Trophoblast cell (in vitro differentiated cells and primary cell): Measurements from ENCODE around the gene CTNNA3.

ENCODE experiments used
- DNase-seq, 2 donors: peaks; one replicate each; pipeline ENCODE4 v3.0.0-alpha.2; 2016
- H2AFZ ChIP-seq: 2 replicates; pipeline ENCODE4 v1.6.1; 2013; ENCODE audit warnings: low read length, moderate library complexity, mild to moderate bottlenecking; ENCODE audit not compliant: insufficient read depth, poor library complexity
- H2AK5ac ChIP-seq: 2 replicates; pipeline ENCODE4 v1.6.1; 2013; ENCODE audit warnings: mild to moderate bottlenecking, low read length
- H2BK120ac ChIP-seq: 2 replicates; pipeline ENCODE4 v1.6.1; 2013; ENCODE audit warnings: low read length, mild to moderate bottlenecking, moderate library complexity; ENCODE audit not compliant: insufficient read depth, poor library complexity
- H2BK12ac ChIP-seq: 2 replicates; pipeline ENCODE4 v1.6.1; 2013; ENCODE audit warnings: mild to moderate bottlenecking, low read length, moderate library complexity
- H2BK5ac ChIP-seq: 2 replicates; pipeline ENCODE4 v1.6.1; 2013; ENCODE audit warnings: low read length, low read depth, moderate library complexity, mild to moderate bottlenecking; ENCODE audit not compliant: poor library complexity
- H3K14ac ChIP-seq: 2 replicates; pipeline ENCODE4 v1.6.1; 2013; ENCODE audit warnings: mild to moderate bottlenecking, low read length
- H3K18ac ChIP-seq: 2 replicates; pipeline ENCODE4 v1.6.1; 2013; ENCODE audit warnings: mild to moderate bottlenecking, low read length
- H3K23ac ChIP-seq: 2 replicates; pipeline ENCODE4 v1.6.1; 2013; ENCODE audit warnings: low read length
- H3K27ac ChIP-seq: 2 replicates; pipeline ENCODE4 v1.5.1; 2013; ENCODE audit warnings: low read depth, mild to moderate bottlenecking, inconsistent platforms, low read length, moderate library complexity
- H3K27me3 ChIP-seq: 2 replicates; pipeline ENCODE4 v1.6.1; 2013; ENCODE audit warnings: inconsistent platforms, mild to moderate bottlenecking, low read length, moderate library complexity; ENCODE audit not compliant: insufficient read depth
- H3K36me3 ChIP-seq, 2 experiments: 1 replicate in 1 of 2; 2 replicates in 1 of 2; pipeline ENCODE4 v1.6.1; 2013; ENCODE audit warnings: low read length in 2 of 2, mild to moderate bottlenecking in 2 of 2, moderate library complexity in 1 of 2; ENCODE audit not compliant: insufficient read depth in 2 of 2, control insufficient read depth in 1 of 2
- H3K4ac ChIP-seq: 2 replicates; pipeline ENCODE4 v1.6.1; 2013; ENCODE audit warnings: low read depth, mild to moderate bottlenecking, low read length, moderate library complexity
- H3K4me1 ChIP-seq, 2 experiments: 1 replicate in 1 of 2; 2 replicates in 1 of 2; pipeline ENCODE4 v1.6.1; 2013; ENCODE audit warnings: low read length in 2 of 2, mild to moderate bottlenecking in 2 of 2, moderate library complexity in 1 of 2; ENCODE audit not compliant: insufficient read depth in 2 of 2, control insufficient read depth in 1 of 2
- H3K4me2 ChIP-seq: 2 replicates; pipeline ENCODE4 v1.6.1; 2013; ENCODE audit warnings: inconsistent platforms, mild to moderate bottlenecking, low read length, moderate library complexity
- H3K4me3 ChIP-seq: 2 replicates; pipeline ENCODE4 v1.5.1; 2013; ENCODE audit warnings: mild to moderate bottlenecking, low read depth, low read length, inconsistent platforms
- H3K79me1 ChIP-seq: one replicate; pipeline ENCODE4 v1.6.1; 2013; ENCODE audit warnings: low read length
- H3K79me2 ChIP-seq: 2 replicates; pipeline ENCODE4 v1.6.1; 2013; ENCODE audit warnings: low read length, mild to moderate bottlenecking; ENCODE audit not compliant: control insufficient read depth, insufficient read depth, poor library complexity
- H3K9ac ChIP-seq: 2 replicates; pipeline ENCODE4 v1.6.1; 2013; ENCODE audit warnings: mild to moderate bottlenecking, low read length
- H3K9me3 ChIP-seq: 2 replicates; pipeline ENCODE4 v1.6.1; 2013; ENCODE audit warnings: low read depth, mild to moderate bottlenecking, control low read depth, inconsistent platforms, low read length; ENCODE audit not compliant: insufficient read depth
- H4K12ac ChIP-seq: 2 replicates; pipeline ENCODE4 v1.6.1; 2013; ENCODE audit warnings: low read depth, mild to moderate bottlenecking, low read length, moderate library complexity
- H4K8ac ChIP-seq: 2 replicates; pipeline ENCODE4 v1.6.1; 2013; ENCODE audit warnings: low read depth, mild to moderate bottlenecking, low read length, moderate library complexity
- H4K91ac ChIP-seq: one replicate; pipeline ENCODE4 v1.6.1; 2013; ENCODE audit warnings: low read depth, mild to moderate bottlenecking, low read length, moderate library complexity
- WGBS: extraction: QIAGEN DNeasy Blood & Tissue Kit; methylation state at CpG from one replicate; pipeline ENCODE4 v1.1.7; 2013; ENCODE audit warnings: missing lambda C conversion rate; ENCODE audit not compliant: insufficient read length, insufficient coverage; ENCODE audit errors: extremely low coverage; 5-methylcytosine and 5-hydroxymethylcytosine counted together

CTNNA3 gene

GRCh38 chr10:66680886-66681285 is 1015.1 kb downstream of the CTNNA3 start:
- H3K27me3 ChIP-seq: no peaks in the 10 kb centered on the region
- H3K9me3 ChIP-seq: no peaks in the 10 kb centered on the region
- peak; percentile 56 to 77 for DNase-seq
- no peak overlapping the region for H3K14ac ChIP-seq
- no peak overlapping the region for H3K18ac ChIP-seq
- no peak overlapping the region for H3K4ac ChIP-seq
- H3K79me2 ChIP-seq: no peaks in the 10 kb centered on the region
- H3K36me3 ChIP-seq: no peaks in the 10 kb centered on the region
- no peak overlapping the region for H4K12ac ChIP-seq
- no peak overlapping the region for H2BK12ac ChIP-seq
- H2AFZ ChIP-seq: no peak overlapping the region
- no peak overlapping the region for H4K8ac ChIP-seq
- no peak overlapping the region for H2BK5ac ChIP-seq
- no CpG with 5 or more reads among the region's 1 CpG for WGBS
- no peak overlapping the region for H3K23ac ChIP-seq
- no peak overlapping the region for H3K27ac ChIP-seq
- H3K4me1 ChIP-seq: no peaks in the 10 kb centered on the region
- no peak overlapping the region for H3K9ac ChIP-seq
- H3K4me2 ChIP-seq: no peak overlapping the region
- H2BK120ac ChIP-seq: no peak overlapping the region
- no peak overlapping the region for H2AK5ac ChIP-seq
- no peak overlapping the region for H3K4me3 ChIP-seq
- H3K79me1 ChIP-seq: no peaks in the 10 kb centered on the region
- H4K91ac ChIP-seq: no peak overlapping the region

GRCh38 chr10:66678521-66678920 is 1017.5 kb downstream of the CTNNA3 start:
- Histone ChIP-seq H3K4me2 (no peak overlapping the region), H2AFZ (no peak overlapping the region), H3K23ac (no peak overlapping the region), H4K12ac (no peak overlapping the region), H3K27ac (no peak overlapping the region), H3K18ac (no peak overlapping the region), H3K79me2 (no peaks in the 10 kb centered on the region), H2BK5ac (no peak overlapping the region), H3K36me3 (no peaks in the 10 kb centered on the region), H3K9ac (no peak overlapping the region), H2BK12ac (no peak overlapping the region), H3K4me1 (no peaks in the 10 kb centered on the region), H3K27me3 (no peaks in the 10 kb centered on the region), H3K4me3 (no peak overlapping the region), H3K79me1 (no peaks in the 10 kb centered on the region), H4K91ac (no peak overlapping the region), H3K14ac (no peak overlapping the region), H3K4ac (no peak overlapping the region), H2AK5ac (no peak overlapping the region), H2BK120ac (no peak overlapping the region), H3K9me3 (no peaks in the 10 kb centered on the region), H4K8ac (no peak overlapping the region)
- WGBS: no CpG with 5 or more reads among the region's 3 CpGs
- DNase-seq: no peak

DNA sequence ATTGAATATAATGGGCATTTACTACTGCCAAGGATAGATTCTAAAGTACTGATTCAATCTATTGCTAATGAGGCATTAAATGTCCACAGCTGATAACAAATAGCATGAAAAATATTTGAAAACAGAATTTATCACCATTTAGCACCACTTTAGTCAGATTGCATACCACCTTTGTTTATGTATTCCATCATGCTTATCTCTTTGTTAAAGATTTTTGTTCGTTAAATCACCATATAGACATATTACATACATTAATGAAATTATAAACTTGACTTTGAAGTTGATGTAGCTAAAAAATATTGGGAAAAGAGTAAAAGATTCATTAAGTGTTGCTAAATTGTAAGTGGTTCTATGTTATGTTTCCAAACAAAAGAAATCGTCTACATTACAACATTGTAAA is 1022.9 kb downstream of the CTNNA3 start:
- Histone ChIP-seq H2BK12ac (no peak overlapping the region), H3K23ac (no peak overlapping the region), H3K9ac (no peak overlapping the region), H3K4me1 (no peaks in the 10 kb centered on the region), H3K4me2 (no peak overlapping the region), H3K4me3 (no peak overlapping the region), H3K27ac (no peak overlapping the region), H4K12ac (no peak overlapping the region), H3K79me1 (no peaks in the 10 kb centered on the region), H2BK120ac (no peak overlapping the region), H3K27me3 (no peaks in the 10 kb centered on the region), H3K4ac (no peak overlapping the region), H2AK5ac (no peak overlapping the region), H3K36me3 (no peaks in the 10 kb centered on the region), H3K79me2 (no peaks in the 10 kb centered on the region), H3K14ac (no peak overlapping the region), H3K18ac (no peak overlapping the region), H4K8ac (no peak overlapping the region), H4K91ac (no peak overlapping the region), H2BK5ac (no peak overlapping the region), H3K9me3 (no peaks in the 10 kb centered on the region), H2AFZ (no peak overlapping the region)
- no CpG with 5 or more reads among the region's 2 CpGs for WGBS
- DNase-seq: no peak

- Histone ChIP-seq H3K27ac (no peak overlapping the region), H3K9me3 (no peaks in the 10 kb centered on the region), H2AFZ (no peak overlapping the region), H3K4me1 (no peaks in the 10 kb centered on the region), H3K9ac (no peak overlapping the region), H3K36me3 (no peaks in the 10 kb centered on the region), H2BK5ac (no peak overlapping the region), H4K8ac (no peak overlapping the region), H2BK12ac (no peak overlapping the region), H3K79me1 (no peaks in the 10 kb centered on the region), H3K4me3 (no peak overlapping the region), H2BK120ac (no peak overlapping the region), H3K14ac (no peak overlapping the region), H3K27me3 (no peaks in the 10 kb centered on the region), H3K23ac (no peak overlapping the region), H3K4ac (no peak overlapping the region), H2AK5ac (no peak overlapping the region), H3K79me2 (no peaks in the 10 kb centered on the region), H3K18ac (no peak overlapping the region), H3K4me2 (no peak overlapping the region), H4K91ac (no peak overlapping the region), H4K12ac (no peak overlapping the region)
- whole genome bisulfite sequencing: no CpG with 5 or more reads among the region's 1 CpG
- peak in 1 of 2 donors; percentile 56 for DNase-seq
These were observed 1024.4 kb downstream of the CTNNA3 start for GRCh38 chr10:66671562-66671961.
